HL-60 (cell line): ENCODE measurements around the gene KRTAP9-9.

Experiments
- DNase-seq, 2 experiments: peaks; one replicate each; pipeline ENCODE4 v3.0.0-alpha.2; 2010 to 2020; ENCODE audit warnings: low read depth in 1 of 2, low spot score in 1 of 2
- H3K27ac ChIP-seq: fragments of 250-450 bp; sonication (Bioruptor Pico); replicated peaks from 2 replicates; pipeline ENCODE4 v1.5.1; 2020; ENCODE audit warnings: mild to moderate bottlenecking, moderate library complexity
- H3K27me3 ChIP-seq: fragments of 250-450 bp; sonication (Bioruptor Pico); 2 replicates; pipeline ENCODE4 v1.5.1; 2021; ENCODE audit warnings: mild to moderate bottlenecking, moderate library complexity; ENCODE audit not compliant: insufficient read depth, poor library complexity, severe bottlenecking
- H3K4me3 ChIP-seq: replicated peaks from 2 replicates; pipeline ENCODE4 v1.5.1; 2011; ENCODE audit warnings: mild to moderate bottlenecking, control low read depth, low read length; ENCODE audit not compliant: insufficient read depth
- CTCF ChIP-seq: IDR thresholded peaks from one replicate; pipeline ENCODE4 v1.5.1; 2011; ENCODE audit warnings: low read length, control low read depth, inconsistent platforms; ENCODE audit not compliant: insufficient read depth
- GABPA ChIP-seq: IDR thresholded peaks from 2 replicates; pipeline ENCODE4 v1.6.1; 2012; ENCODE audit warnings: low read depth
- POLR2AphosphoS5 ChIP-seq: IDR thresholded peaks from 2 replicates; pipeline ENCODE4 v1.6.1; 2012; ENCODE audit warnings: low read depth
- REST ChIP-seq: IDR thresholded peaks from 2 replicates; pipeline ENCODE4 v1.6.1; 2012; ENCODE audit warnings: low read depth; ENCODE audit not compliant: insufficient replicate concordance
- SPI1 ChIP-seq: IDR thresholded peaks from 2 replicates; pipeline ENCODE4 v1.6.1; 2012; ENCODE audit warnings: low read depth, mild to moderate bottlenecking, borderline replicate concordance

The KRTAP9-9 gene

GRCh38 chr17:41296846-41297245, 41.7 kb downstream of the KRTAP9-9 start:
- Histone ChIP-seq H3K4me3 (no peak overlapping the region), H3K27me3 (no peaks in the 10 kb centered on the region), H3K27ac (no peak overlapping the region)
- no peak for TF ChIP-seq REST
- TF ChIP-seq SPI1 = no peak
- TF ChIP-seq POLR2AphosphoS5 = no peak
- no peak for TF ChIP-seq GABPA
- no peak for TF ChIP-seq CTCF
- DNase-seq = no peak

- TF ChIP-seq SPI1 (no peak), CTCF (no peak), POLR2AphosphoS5 (no peak), GABPA (no peak), REST (no peak)
- Histone ChIP-seq H3K27ac (no peak overlapping the region), H3K27me3 (no peaks in the 10 kb centered on the region), H3K4me3 (no peak overlapping the region)
- no peak for DNase-seq
Observed at GRCh38 chr17:41298458-41299135, 43.4 kb downstream of the KRTAP9-9 start.

- no peak for DNase-seq
- TF ChIP-seq CTCF (no peak), REST (no peak), GABPA (no peak), SPI1 (no peak), POLR2AphosphoS5 (no peak)
- Histone ChIP-seq H3K4me3 (no peak overlapping the region), H3K27me3 (no peaks in the 10 kb centered on the region), H3K27ac (no peak overlapping the region)
Observed at GRCh38 chr17:41301204-41301790, 46.1 kb downstream of the KRTAP9-9 start.
